ENCODE data around the gene AP5M1. TPM values are rescaled to one million over a fixed set of nuclear protein-coding genes. Genes with fewer than 3 reads are reported as not detected.
"Not testable (repeated sequence)": the region's sequence is repeated elsewhere in the genome, so short reads cannot be mapped to it uniquely, and the experiment has no call there.

The AP5M1 gene
- total RNA-seq = 39.4 TPM
- long read RNA-seq, full-length matches to known transcripts = 30 of 34 reads
- long read RNA-seq, partial matches to known transcripts = 1 of 34 reads
- long read RNA-seq, other reads (novel, unspliced or antisense) = 3 of 34 reads

- ATAC-seq (peak; percentile 98), DNase-seq (peak; percentile 95)
- intact Hi-C loops (cut with micrococcal nuclease) = no loop called here
Observed at GRCh38 chr14:57268161-57269069, at the start of gene AP5M1, which contains the start of gene EXOC5. AP5M1 (plus strand) TSS chr14:57268971; CDS start chr14:57269315, 344 bp downstream. EXOC5 (minus strand) TSS chr14:57268905; CDS start chr14:57268648, 257 bp downstream.

- no peak for DNase-seq
- intact Hi-C loops (cut with micrococcal nuclease) = no loop called here
- no peak for ATAC-seq
Observed at GRCh38 chr14:57221931-57222330, 46.8 kb upstream of the AP5M1 start.

GRCh38 chr14:57227083-57227482 is 41.7 kb upstream of the AP5M1 start:
- DNase-seq = no peak
- intact Hi-C loops (cut with micrococcal nuclease) = no loop called here
- ATAC-seq = no peak

GRCh38 chr14:57228320-57228719 is 40.5 kb upstream of the AP5M1 start:
- ATAC-seq; intact Hi-C loops (cut with micrococcal nuclease); DNase-seq: not testable (repeated sequence)

GRCh38 chr14:57232006-57232405 is 36.8 kb upstream of the AP5M1 start:
- intact Hi-C loops (cut with micrococcal nuclease) = no loop called here
- ATAC-seq = no peak
- no peak for DNase-seq

GRCh38 chr14:57240115-57240514 is 28.7 kb upstream of the AP5M1 start:
- DNase-seq; intact Hi-C loops (cut with micrococcal nuclease); ATAC-seq: not testable (repeated sequence)

GRCh38 chr14:57243320-57243719 is 25.5 kb upstream of the AP5M1 start:
- DNase-seq (no peak), ATAC-seq (no peak)
- intact Hi-C loops (cut with micrococcal nuclease) = no loop called here

- no peak for ATAC-seq
- DNase-seq = no peak
- intact Hi-C loops (cut with micrococcal nuclease) = no loop called here
Observed at GRCh38 chr14:57244106-57244505, 24.7 kb upstream of the AP5M1 start.

GRCh38 chr14:57245941-57246340 is 22.8 kb upstream of the AP5M1 start:
- no peak for DNase-seq
- intact Hi-C loops (cut with micrococcal nuclease) = no loop called here
- no peak for ATAC-seq

- ATAC-seq (no peak), DNase-seq (no peak)
- intact Hi-C loops (cut with micrococcal nuclease) = no loop called here
Observed at GRCh38 chr14:57246933-57247657, 21.7 kb upstream of the AP5M1 start.

- intact Hi-C loops (cut with micrococcal nuclease) = no loop called here
- DNase-seq = no peak
- ATAC-seq = no peak
Observed at GRCh38 chr14:57254884-57255283, 13.9 kb upstream of the AP5M1 start.

- DNase-seq; ATAC-seq; intact Hi-C loops (cut with micrococcal nuclease): not testable (repeated sequence)
Observed at GRCh38 chr14:57258221-57258620, 10.6 kb upstream of the AP5M1 start.

- intact Hi-C loops (cut with micrococcal nuclease) = no loop called here
- DNase-seq (no peak), ATAC-seq (no peak)
Observed at GRCh38 chr14:57259672-57260071, 9.1 kb upstream of the AP5M1 start.

GRCh38 chr14:57261604-57262003 is 7.2 kb upstream of the AP5M1 start:
- no peak for ATAC-seq
- intact Hi-C loops (cut with micrococcal nuclease) = no loop called here
- no peak for DNase-seq

- no peak for ATAC-seq
- intact Hi-C loops (cut with micrococcal nuclease) = no loop called here
Observed at GRCh38 chr14:57262117-57262516, 6.7 kb upstream of the AP5M1 start.

GRCh38 chr14:57266065-57266464 is 2.7 kb upstream of the AP5M1 start:
- no peak for ATAC-seq
- intact Hi-C loops (cut with micrococcal nuclease) = no loop called here
- DNase-seq = no peak

More at GRCh38 chr14:57262117-57262516, 6.7 kb upstream of the AP5M1 start:
- DNase-seq = no peak

- DNase-seq (no peak), ATAC-seq (no peak)
- intact Hi-C loops (cut with micrococcal nuclease) = no loop called here
Observed at GRCh38 chr14:57273236-57273635, 4.5 kb downstream of the AP5M1 start.

GRCh38 chr14:57274551-57274950 is 5.8 kb downstream of the AP5M1 start:
- intact Hi-C loops (cut with micrococcal nuclease) = no loop called here
- ATAC-seq (no peak), DNase-seq (no peak)

- DNase-seq = no peak
- intact Hi-C loops (cut with micrococcal nuclease) = no loop called here
- ATAC-seq = no peak
Observed at GRCh38 chr14:57275023-57275664, 6.4 kb downstream of the AP5M1 start.
